Stimulated activated naive B cell treated with anti-CD40 and anti-IgM and Interleukin-4, amounts not matched to agents 10 μg/mL and 1 μg/mL and 100 μg/mL, for 72 hours (primary cell): ENCODE results near the gene SMTNL1.

Source experiments
- ATAC-seq, 2 donors: fragments of 150-1000 bp; cut with Tn5 transposase; replicated peaks; 2 replicates each; pipeline ENCODE4 v1.10.0; 2021; ENCODE audit warnings: moderate library complexity in 1 of 2
- DNase-seq: peaks from one replicate; pipeline ENCODE4 v3.0.0; 2021
- H3K27ac Mint-ChIP-seq: one replicate; pipeline ENCODE4 v1.8.0; 2022; ENCODE audit warnings: mild to moderate bottlenecking, mixed read lengths
- H3K27me3 Mint-ChIP-seq, 2 donors: one replicate each; pipeline ENCODE4 v1.8.0; 2022; ENCODE audit warnings: mixed read lengths in 2 of 2
- H3K36me3 Mint-ChIP-seq, 2 donors: one replicate each; pipeline ENCODE4 v1.8.0; 2022; ENCODE audit warnings: mixed read lengths in 2 of 2, mild to moderate bottlenecking in 1 of 2
- H3K4me1 Mint-ChIP-seq, 2 donors: one replicate each; pipeline ENCODE4 v1.8.0; 2022; ENCODE audit warnings: mixed read lengths in 2 of 2, mild to moderate bottlenecking in 1 of 2
- H3K4me3 Mint-ChIP-seq, 2 donors: one replicate each; pipeline ENCODE4 v1.8.0; 2022; ENCODE audit warnings: mild to moderate bottlenecking in 2 of 2, mixed read lengths in 2 of 2, moderate library complexity in 1 of 2
- H3K9me3 Mint-ChIP-seq, 2 donors: one replicate each; pipeline ENCODE4 v1.8.0; 2022; ENCODE audit warnings: mixed read lengths in 2 of 2, mild to moderate bottlenecking in 1 of 2

SMTNL1 gene

GRCh38 chr11:57500926-57501325 is 36.5 kb upstream of the SMTNL1 start:
- no peak overlapping the region for H3K27ac Mint-ChIP-seq
- H3K36me3 Mint-ChIP-seq: peaks cover 0 to 6% of the 10 kb centered on the region in 2 donors
- ATAC-seq: no peak
- no peaks in the 10 kb centered on the region for H3K27me3 Mint-ChIP-seq
- no peak for DNase-seq
- no peaks in the 10 kb centered on the region for H3K9me3 Mint-ChIP-seq
- no peak overlapping the region for H3K4me3 Mint-ChIP-seq
- peaks cover 7 to 8% of the 10 kb centered on the region in 2 donors for H3K4me1 Mint-ChIP-seq

GRCh38 chr11:57501953-57502352 is 35.4 kb upstream of the SMTNL1 start:
- Mint-ChIP-seq H3K36me3 (peaks cover 0 to 6% of the 10 kb centered on the region in 2 donors), H3K27me3 (no peaks in the 10 kb centered on the region), H3K4me3 (no peak overlapping the region), H3K4me1 (peaks cover 7 to 8% of the 10 kb centered on the region in 2 donors), H3K9me3 (no peaks in the 10 kb centered on the region), H3K27ac (no peak overlapping the region)
- ATAC-seq (no peak), DNase-seq (no peak)

DNA sequence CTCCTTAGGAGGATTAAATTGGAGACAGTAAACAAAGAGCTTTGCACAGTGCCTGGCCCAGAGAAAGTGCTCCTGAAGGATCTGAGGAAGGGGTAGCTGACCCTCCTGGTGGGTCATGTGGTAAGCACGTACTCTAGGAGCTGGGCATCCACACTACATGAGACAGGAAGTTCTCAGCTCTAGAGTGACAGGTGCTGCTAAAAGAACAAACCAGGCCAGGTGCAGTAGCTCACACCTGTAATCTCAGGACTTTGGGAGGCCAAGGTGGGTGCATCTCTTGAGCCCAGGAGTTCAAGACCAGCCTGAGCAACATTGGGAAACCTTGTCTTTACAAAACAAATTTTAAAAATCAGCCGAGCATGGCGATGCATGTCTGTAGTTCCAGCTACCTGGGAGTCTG is 35.0 kb upstream of the SMTNL1 start:
- no peak for ATAC-seq
- Mint-ChIP-seq H3K9me3 (no peaks in the 10 kb centered on the region), H3K4me3 (no peak overlapping the region), H3K36me3 (peaks cover 0 to 6% of the 10 kb centered on the region in 2 donors), H3K27ac (no peak overlapping the region), H3K4me1 (peaks cover 7 to 8% of the 10 kb centered on the region in 2 donors), H3K27me3 (no peaks in the 10 kb centered on the region)
- DNase-seq: no peak

DNA sequence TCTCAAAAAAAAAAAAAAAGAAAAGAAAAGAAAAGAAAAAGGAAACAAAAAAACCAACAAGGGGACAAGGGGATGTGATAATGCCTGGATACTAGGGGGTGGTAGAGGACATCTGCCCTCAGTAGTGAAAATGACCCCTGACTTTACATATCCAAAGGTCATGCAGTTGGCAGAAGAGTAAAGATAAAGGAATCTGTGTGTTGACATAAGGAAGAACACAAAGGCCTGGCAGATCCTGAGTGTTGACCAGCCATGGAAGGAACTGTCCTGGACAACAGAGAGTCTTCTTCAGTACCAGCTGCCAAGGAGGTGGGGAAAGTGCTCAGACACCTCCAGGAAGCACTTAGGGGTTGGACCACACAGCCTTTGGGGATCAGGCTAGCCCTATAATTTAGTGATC is 34.5 kb upstream of the SMTNL1 start:
- Mint-ChIP-seq H3K9me3 (no peaks in the 10 kb centered on the region), H3K27me3 (no peaks in the 10 kb centered on the region), H3K4me1 (peaks cover 7 to 8% of the 10 kb centered on the region in 2 donors), H3K27ac (no peak overlapping the region), H3K36me3 (peaks cover 0 to 6% of the 10 kb centered on the region in 2 donors), H3K4me3 (no peak overlapping the region)
- no peak for ATAC-seq
- DNase-seq: no peak

DNA sequence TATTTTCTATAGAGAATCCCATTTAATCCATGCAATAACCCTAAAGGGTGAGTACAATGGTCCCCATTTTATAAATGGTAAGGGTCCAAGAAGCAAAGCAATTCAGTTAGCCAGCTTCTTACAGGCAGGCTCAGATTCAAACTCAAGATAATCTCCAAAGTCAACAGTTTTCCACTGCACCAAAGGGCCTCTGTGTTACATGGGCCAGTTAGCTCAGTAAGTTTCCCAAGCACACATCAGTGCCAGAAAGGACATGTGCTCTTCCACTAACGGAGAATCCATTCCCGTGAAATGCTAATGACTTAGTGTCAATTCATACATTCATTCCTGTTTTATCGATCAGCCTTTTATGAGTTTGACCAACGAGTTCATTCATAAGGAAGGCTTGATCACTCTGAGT is 32.9 kb upstream of the SMTNL1 start:
- ATAC-seq (no peak), DNase-seq (no peak)
- Mint-ChIP-seq H3K27ac (no peak overlapping the region), H3K4me3 (no peak overlapping the region), H3K4me1 (peaks cover 7 to 9% of the 10 kb centered on the region in 2 donors), H3K9me3 (no peaks in the 10 kb centered on the region), H3K36me3 (peaks cover 1 to 6% of the 10 kb centered on the region in 2 donors), H3K27me3 (no peaks in the 10 kb centered on the region)

DNA sequence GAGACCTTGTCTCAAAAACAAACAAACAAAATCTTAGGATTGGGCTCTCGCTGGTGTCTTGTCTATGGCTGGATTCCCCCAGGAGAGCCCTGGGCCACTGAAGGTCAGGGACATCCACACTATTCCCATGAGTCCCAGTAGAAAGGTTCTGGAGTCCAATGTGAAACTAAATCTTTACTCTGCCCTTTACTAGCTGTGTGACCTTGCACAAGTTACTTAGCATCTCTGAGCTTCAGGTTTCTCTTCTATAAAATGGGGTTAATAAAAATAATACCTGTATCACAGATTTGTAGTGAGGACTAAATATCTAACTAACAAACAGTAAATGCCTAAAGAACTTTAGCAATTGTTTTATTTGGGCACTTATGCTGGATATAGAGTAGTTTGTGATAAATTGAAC is 30.9 kb upstream of the SMTNL1 start:
- Mint-ChIP-seq H3K4me3 (no peak overlapping the region), H3K9me3 (no peaks in the 10 kb centered on the region), H3K27me3 (no peaks in the 10 kb centered on the region), H3K4me1 (peaks cover 0 to 1% of the 10 kb centered on the region in 2 donors), H3K27ac (no peak overlapping the region), H3K36me3 (peaks cover 0 to 1% of the 10 kb centered on the region in 2 donors)
- ATAC-seq (no peak), DNase-seq (no peak)

DNA sequence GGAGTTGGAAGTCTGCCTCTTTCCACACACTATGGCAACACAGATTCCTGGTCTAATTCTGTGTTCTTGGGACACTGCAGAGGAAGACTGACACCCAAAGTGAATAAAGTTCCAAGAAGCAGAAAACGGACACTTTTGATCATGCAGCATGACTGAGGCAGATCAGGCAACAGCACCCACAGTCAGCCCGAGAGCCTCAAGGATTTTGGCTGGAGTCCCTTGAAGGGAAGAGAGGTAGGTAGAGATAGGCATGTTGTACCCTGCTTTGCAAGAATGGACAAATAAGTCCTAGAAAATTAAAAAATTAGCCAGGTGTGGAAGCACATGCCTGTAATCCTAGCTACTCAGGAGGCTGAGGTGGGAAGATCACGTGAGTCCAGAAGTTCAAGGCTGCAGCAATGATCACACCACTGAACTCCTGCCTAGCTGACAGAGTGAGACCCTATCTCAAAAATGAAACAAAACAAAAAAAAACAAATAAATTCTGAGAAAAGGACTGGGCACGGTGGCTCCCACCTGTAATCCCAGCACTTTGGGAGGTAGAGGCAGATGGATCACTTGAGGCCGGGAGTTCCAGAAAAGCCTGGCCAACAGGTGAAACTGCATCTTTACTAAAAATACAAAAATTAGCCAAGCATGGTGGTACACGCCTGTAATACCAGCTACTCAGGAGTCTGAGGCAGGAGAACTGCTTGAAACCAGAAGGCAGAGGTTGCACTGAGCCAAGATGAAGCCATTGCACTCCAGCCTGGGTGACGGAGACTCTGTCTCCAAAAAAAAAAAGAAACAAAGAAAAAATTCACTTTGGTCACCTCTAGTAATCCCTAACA is 28.8 kb upstream of the SMTNL1 start:
- Mint-ChIP-seq H3K4me3 (no peak overlapping the region), H3K36me3 (peaks cover 0 to 1% of the 10 kb centered on the region in 2 donors), H3K9me3 (no peaks in the 10 kb centered on the region)

DNA sequence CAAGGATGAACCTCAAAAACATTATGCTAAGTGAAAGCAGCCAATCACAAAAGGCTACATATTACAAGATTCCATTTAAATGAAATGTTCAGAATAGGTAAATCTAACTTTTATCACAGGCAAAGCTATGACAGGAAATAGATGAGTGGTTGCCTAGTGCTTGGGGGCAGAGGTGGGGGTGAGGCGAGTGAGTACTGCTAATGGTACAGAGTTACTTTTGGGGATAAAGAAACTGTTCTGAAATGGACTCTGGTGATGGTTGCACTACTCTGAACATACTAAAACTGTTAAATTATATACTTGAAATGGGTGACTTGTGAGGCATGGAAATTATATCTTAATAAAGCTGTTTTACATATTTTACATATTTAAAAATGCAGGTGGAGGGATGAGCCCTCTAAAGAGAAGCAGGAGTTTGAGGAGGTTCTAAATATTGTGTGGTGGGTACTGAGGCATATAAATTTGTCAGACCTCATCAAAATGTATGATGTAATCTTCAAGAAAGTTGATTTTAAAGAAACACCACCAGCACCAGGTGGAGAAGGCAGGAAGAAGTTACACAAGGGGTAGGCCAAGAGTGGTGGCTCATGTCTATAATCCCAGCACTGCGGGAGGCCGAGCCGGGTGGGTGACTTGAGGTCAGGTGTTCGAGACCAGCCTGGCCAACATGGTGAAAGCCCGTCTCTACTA is 25.5 kb upstream of the SMTNL1 start:
- no peaks in the 10 kb centered on the region for H3K9me3 Mint-ChIP-seq
- no peak overlapping the region for H3K4me3 Mint-ChIP-seq
- peaks cover 0 to 3% of the 10 kb centered on the region in 2 donors for H3K36me3 Mint-ChIP-seq
- DNase-seq: no peak
- H3K4me1 Mint-ChIP-seq: peaks cover 24 to 33% of the 10 kb centered on the region in 2 donors
- H3K27ac Mint-ChIP-seq: no peak overlapping the region
- H3K27me3 Mint-ChIP-seq: no peaks in the 10 kb centered on the region
- ATAC-seq: no peak

More for the DNA sequence above, 28.8 kb upstream of the SMTNL1 start:
- DNase-seq (no peak), ATAC-seq (no peak)
- Mint-ChIP-seq H3K4me1 (peaks cover 11 to 15% of the 10 kb centered on the region in 2 donors), H3K27me3 (no peaks in the 10 kb centered on the region), H3K27ac (no peak overlapping the region)

GRCh38 chr11:57512646-57513451 is 24.5 kb upstream of the SMTNL1 start:
- DNase-seq (no peak), ATAC-seq (no peak)
- H3K27me3 Mint-ChIP-seq: no peaks in the 10 kb centered on the region
- no peak overlapping the region for H3K4me3 Mint-ChIP-seq
- peaks cover 24 to 33% of the 10 kb centered on the region in 2 donors for H3K4me1 Mint-ChIP-seq
- peaks cover 0 to 5% of the 10 kb centered on the region in 2 donors for H3K36me3 Mint-ChIP-seq
- H3K9me3 Mint-ChIP-seq: no peaks in the 10 kb centered on the region
- no peak overlapping the region for H3K27ac Mint-ChIP-seq

- Mint-ChIP-seq H3K4me1 (peaks cover 24 to 33% of the 10 kb centered on the region in 2 donors), H3K9me3 (no peaks in the 10 kb centered on the region), H3K4me3 (no peak overlapping the region), H3K36me3 (peaks cover 0 to 5% of the 10 kb centered on the region in 2 donors), H3K27me3 (no peaks in the 10 kb centered on the region), H3K27ac (no peak overlapping the region)
- ATAC-seq (no peak), DNase-seq (no peak)
Measured at GRCh38 chr11:57513452-57513795, 24.0 kb upstream of the SMTNL1 start.

- ATAC-seq: peak; percentile 52 to 53
- H3K4me1 Mint-ChIP-seq: peaks cover 29 to 38% of the 10 kb centered on the region in 2 donors
- no peak for DNase-seq
- no peaks in the 10 kb centered on the region for H3K9me3 Mint-ChIP-seq
- no peak overlapping the region for H3K27ac Mint-ChIP-seq
- peak overlapping the region; percentile 96 to 97 for H3K4me3 Mint-ChIP-seq
- H3K36me3 Mint-ChIP-seq: peaks cover 4 to 5% of the 10 kb centered on the region in 2 donors
- no peaks in the 10 kb centered on the region for H3K27me3 Mint-ChIP-seq
Measured at GRCh38 chr11:57513911-57514537, 23.4 kb upstream of the SMTNL1 start.

DNA sequence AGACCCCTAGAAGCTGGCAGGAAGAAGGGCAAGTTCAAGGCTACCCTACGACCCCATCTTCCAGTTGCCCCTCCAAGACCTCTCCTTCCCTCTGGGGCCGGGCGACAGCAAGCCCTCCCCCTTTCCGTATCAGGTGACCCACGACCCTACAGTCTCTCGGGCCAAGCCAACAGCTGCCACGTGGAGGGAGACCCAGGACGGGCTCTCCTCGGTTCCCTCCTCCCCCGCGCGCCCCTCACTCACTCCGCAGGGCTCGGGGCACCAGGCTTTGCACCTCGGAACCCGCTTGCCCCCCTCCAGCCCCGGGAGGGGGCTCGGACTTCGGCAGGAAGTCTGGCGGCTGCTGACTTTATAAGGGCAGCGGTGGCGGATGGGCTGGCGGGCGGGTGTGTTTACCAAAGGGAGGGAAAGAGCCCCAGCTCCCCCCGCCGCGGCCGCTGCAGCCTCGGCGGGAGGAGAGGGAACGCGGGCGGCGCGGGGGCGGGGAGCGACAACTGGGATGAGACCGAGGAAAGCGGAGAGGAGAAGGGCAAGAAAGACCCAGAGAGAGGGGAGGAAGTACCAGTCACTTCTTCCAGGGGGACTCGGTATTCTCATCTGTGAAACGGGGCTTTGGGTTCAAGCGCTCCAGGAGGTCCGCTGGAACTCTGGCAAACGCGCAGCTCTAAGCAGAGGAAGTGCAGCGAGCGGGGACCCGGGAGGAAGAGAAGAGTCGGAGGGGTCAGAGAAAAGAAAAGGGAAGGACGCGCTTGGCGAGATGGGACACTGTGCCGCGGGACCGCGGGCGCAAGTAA is 22.7 kb upstream of the SMTNL1 start:
- H3K4me1 Mint-ChIP-seq: peaks cover 27 to 38% of the 10 kb centered on the region in 2 donors
- H3K4me3 Mint-ChIP-seq: peak overlapping the region; percentile 96 to 97
- no peaks in the 10 kb centered on the region for H3K9me3 Mint-ChIP-seq
- H3K27me3 Mint-ChIP-seq: no peaks in the 10 kb centered on the region
- ATAC-seq (peak; percentile 46 to 54), DNase-seq (no peak)
- H3K27ac Mint-ChIP-seq: peak overlapping the region; percentile 92
- peaks cover 3 to 4% of the 10 kb centered on the region in 2 donors for H3K36me3 Mint-ChIP-seq

GRCh38 chr11:57515332-57516060 is 21.9 kb upstream of the SMTNL1 start, which contains the start of gene SLC43A1:
TSS of gene SLC43A1 (minus strand) at chr11:57515702. CDS start at chr11:57514111, 1,591 bp downstream.
- DNase-seq (no peak), ATAC-seq (peak; percentile 32 to 38)
- H3K4me3 Mint-ChIP-seq: peak within 1 kb of the TSS; percentile 96 to 97

More at GRCh38 chr11:57515332-57516060, 21.9 kb upstream of the SMTNL1 start, which contains the start of gene SLC43A1:
- Mint-ChIP-seq H3K4me1 (peaks cover 27 to 38% of the 10 kb centered on the region in 2 donors), H3K27ac (peak within 1 kb of the TSS; percentile 92), H3K36me3 (peaks cover 3 to 4% of the 10 kb centered on the region in 2 donors), H3K9me3 (no peaks in the 10 kb centered on the region), H3K27me3 (no peaks in the 10 kb centered on the region)
